ENCODE results near the gene SLC36A4.
"Not testable (repeated sequence)": the region's sequence is repeated elsewhere in the genome, so short reads cannot be mapped to it uniquely, and the experiment has no call there.

Gene SLC36A4

GRCh38 chr11:93122535-93123235 is 75.1 kb downstream of the SLC36A4 start:
- DNase-seq (ENCODE audit: low spot score), result no peak

DNA sequence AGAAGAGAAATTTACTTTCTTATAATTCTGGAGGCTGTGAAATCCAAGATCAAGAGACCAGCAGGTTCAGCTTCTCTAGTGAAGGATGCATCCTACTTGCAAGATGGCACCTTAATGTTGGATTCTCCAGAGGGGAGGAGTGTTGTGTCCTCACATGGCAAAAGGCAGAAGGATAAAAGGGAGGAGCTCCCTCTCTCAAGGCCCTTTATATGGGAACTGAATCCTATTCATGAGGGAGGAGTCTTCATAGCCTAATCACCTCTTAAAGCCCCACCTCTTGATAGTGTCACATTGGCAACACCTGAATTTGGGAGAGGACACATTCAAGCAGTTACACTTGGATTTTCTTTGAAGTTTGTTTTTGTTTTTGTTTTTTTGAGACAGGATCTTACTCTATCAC is 79.5 kb downstream of the SLC36A4 start:
- DNase-seq (ENCODE audit: low spot score), result no peak

- DNase-seq (ENCODE audit: low spot score), result no peak
These were observed 80.2 kb downstream of the SLC36A4 start for GRCh38 chr11:93117565-93117964.

GRCh38 chr11:93116641-93117441 is 81.0 kb downstream of the SLC36A4 start:
- no peak for DNase-seq (ENCODE audit: low spot score)

DNA sequence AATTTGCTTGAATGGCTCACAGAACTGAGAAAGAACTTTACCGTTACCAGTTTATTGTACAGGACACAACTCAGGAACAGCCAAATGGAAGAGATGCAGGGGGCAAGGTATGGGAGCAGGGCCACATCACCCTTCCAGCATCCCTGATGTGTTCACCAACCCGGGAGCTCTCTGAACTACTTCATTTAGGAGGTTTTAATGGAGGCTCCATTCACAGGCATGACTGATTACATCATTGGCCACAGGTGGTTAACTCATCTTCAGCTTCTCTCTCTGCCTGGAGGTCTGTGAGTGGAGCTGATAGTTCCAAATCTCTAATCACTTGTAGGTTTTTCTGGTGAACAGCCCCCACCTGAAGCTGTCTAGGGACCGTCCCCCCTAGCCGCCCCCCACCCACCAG is 83.5 kb downstream of the SLC36A4 start:
- no peak for DNase-seq (ENCODE audit: low spot score)

DNA sequence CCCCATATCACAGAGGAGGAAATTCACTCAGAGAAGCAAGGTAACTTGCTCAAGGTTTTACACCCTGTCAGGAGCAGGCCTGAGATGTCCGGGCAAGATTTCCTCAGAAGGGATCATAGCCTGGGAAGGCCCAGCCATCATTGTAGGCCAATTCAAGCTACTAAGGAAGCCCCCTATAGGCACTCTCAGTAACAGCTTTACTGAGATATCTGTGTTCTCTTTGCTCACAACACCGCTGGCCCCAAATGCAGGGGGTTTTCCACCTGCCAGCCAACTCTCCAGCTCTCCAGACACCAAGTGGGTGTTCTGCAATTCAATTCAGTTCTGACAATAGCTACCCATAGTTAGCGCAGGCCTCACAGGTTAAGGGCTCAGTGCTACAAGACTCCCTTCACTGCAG is 84.0 kb downstream of the SLC36A4 start:
- no peak for DNase-seq (ENCODE audit: low spot score)

DNA sequence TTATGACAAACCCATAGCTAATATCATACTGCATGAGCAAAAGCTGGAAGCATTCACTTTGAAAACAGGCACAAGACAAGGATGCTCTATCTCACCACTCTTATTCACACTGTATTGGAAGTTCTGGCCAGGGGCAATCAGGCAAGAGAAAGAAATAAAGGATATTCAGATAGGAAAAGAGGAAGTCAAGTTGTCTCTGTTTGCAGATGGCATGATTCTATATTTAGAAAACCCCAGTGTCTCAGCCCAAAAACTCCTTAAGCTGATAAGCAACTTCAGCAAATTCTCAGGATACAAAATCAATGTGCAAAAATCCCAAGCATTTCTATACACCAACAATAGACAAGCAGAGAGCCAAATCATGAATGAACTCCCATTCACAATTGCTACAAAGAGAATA is 86.6 kb downstream of the SLC36A4 start:
- DNase-seq (ENCODE audit: low spot score), result not testable (repeated sequence)

DNA sequence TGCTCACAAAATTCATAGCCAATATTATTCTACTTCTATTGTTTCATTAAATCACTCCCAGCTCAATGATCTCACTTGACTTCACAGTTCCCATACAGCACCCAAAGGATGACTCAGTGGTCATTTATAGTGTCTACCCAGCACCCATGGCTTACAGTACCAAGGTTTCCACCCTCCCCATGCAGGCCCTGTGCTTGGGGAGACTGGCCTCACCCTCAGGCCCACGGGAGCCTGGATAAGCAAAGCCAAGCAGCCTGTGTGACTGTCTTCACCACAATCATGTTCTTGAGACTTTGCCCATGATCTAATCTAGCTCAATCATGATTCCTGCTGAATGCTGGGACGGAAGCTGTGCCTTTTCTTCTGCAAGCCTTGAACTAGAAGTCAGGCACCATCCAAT is 97.6 kb downstream of the SLC36A4 start:
- DNase-seq (ENCODE audit: low spot score), result no peak

GRCh38 chr11:93099806-93100205 is 98.0 kb downstream of the SLC36A4 start:
- DNase-seq (ENCODE audit: low spot score), result no peak
